22Rv1 (cell line): Measurements from ENCODE around the gene SART1.
"Not testable (repeated sequence)": the region's sequence is repeated elsewhere in the genome, so short reads cannot be mapped to it uniquely, and the experiment has no call there.

ENCODE experiments used
- H3K27ac ChIP-seq: fragments of 450-650 bp; 2 replicates; pipeline ENCODE4 v1.5.1; 2017
- CTCF ChIP-seq: fragments of 450-650 bp; IDR thresholded peaks from 2 replicates; pipeline ENCODE4 v1.5.1; 2017; ENCODE audit warnings: mild to moderate bottlenecking
- ZFX ChIP-seq: fragments of 450-650 bp; IDR thresholded peaks from 2 replicates; pipeline ENCODE4 v1.6.1; 2017; ENCODE audit warnings: antibody characterized with exemption, borderline replicate concordance

Gene SART1

GRCh38 chr11:65946655-65947054, 14.9 kb upstream of the SART1 start:
- no peak overlapping the region for H3K27ac ChIP-seq
- TF ChIP-seq CTCF = no peak
- TF ChIP-seq ZFX = no peak

- H3K27ac ChIP-seq = no peak overlapping the region
- TF ChIP-seq CTCF = no peak
- TF ChIP-seq ZFX = no peak
These were observed 14.4 kb upstream of the SART1 start for GRCh38 chr11:65947133-65947532.

GRCh38 chr11:65947603-65948125, 13.9 kb upstream of the SART1 start:
- no peak overlapping the region for H3K27ac ChIP-seq
- no peak for TF ChIP-seq CTCF
- no peak for TF ChIP-seq ZFX

GRCh38 chr11:65950711-65951110, 10.8 kb upstream of the SART1 start:
- H3K27ac ChIP-seq = not testable (repeated sequence)

DNA sequence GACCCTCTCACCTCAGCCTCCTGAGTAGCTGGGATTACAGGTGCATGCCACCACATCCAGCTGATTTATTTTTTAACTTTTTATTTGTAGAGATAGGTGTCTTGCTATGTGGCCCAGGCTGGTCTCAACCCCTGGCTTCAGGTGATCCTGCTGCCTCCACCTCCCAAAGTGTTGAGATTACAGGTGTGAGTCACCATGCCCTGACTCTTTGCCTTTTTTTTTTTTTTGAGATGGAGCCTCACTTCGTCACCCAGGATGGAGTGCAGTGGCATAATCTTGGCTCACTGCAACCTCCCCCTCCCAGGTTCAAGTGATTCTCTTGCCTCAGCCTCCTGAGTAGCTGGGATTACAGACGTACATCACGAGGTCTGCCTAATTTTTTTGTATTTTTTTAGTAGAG, 9.9 kb upstream of the SART1 start:
- H3K27ac ChIP-seq = not testable (repeated sequence)

DNA sequence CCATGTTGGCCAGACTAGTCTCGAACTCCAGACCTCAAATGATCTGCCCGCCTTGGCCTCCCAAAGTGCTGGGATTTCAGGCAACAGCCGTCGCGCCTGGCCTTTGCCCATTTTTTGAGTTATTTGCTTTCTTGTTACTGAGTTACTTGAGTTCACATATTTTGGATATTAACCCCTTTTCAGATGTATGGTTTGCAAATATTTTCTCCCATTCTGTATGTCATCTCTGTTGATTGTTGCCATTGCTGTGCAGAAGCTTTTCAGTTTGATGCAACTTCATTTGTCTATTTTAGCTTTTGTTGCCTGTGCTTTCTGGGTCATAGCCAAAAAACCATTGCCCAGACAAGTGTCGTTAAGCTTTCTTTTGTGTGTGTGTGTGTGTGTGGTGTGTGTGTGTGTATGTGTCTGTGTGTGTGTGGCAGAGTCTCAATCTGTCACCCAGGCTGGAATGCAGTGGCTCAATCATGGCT, 9.4 kb upstream of the SART1 start:
- H3K27ac ChIP-seq = no peak overlapping the region
- TF ChIP-seq CTCF (no peak), ZFX (no peak)

- no peak for TF ChIP-seq CTCF
- TF ChIP-seq ZFX = no peak
- no peak overlapping the region for H3K27ac ChIP-seq
These were observed 8.1 kb upstream of the SART1 start for GRCh38 chr11:65953471-65953870.

DNA sequence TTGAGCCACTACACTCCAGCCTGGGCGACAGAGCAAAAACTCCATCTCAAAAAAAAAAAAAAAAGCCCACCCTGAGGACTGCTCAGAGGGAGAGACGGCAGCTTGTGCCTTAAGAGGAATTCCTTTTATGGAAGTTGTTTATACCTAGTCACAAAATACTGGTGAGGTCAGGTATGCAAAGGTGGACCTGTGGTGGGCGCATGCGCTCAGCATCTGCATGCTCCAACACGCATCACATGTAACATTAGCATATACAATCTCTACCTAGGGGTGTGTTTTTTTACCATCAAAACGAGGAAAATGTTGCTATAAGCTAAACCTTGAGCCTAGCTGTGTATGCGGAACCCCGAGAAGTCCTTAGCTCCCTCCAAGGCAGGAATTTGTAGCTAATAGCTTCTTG, 6.8 kb upstream of the SART1 start:
- TF ChIP-seq ZFX (no peak), CTCF (no peak)
- H3K27ac ChIP-seq = no peak overlapping the region
